G401 (cell line): Measurements from ENCODE around the gene SGF29. TPM values are rescaled to one million over a fixed set of nuclear protein-coding genes. Genes with fewer than 3 reads are reported as not detected.
"Not testable (repeated sequence)": the region's sequence is repeated elsewhere in the genome, so short reads cannot be mapped to it uniquely, and the experiment has no call there.

Experiments used
- DNase-seq: peaks from one replicate; pipeline ENCODE4 v3.0.0-alpha.2; 2015; ENCODE audit warnings: low spot score
- in situ Hi-C: cut with HindIII; loops from 2 replicates; pipeline ENCODE4 v1.10.0; 2016; ENCODE audit warnings: low sequenced_read_pairs, mixed read lengths
- total RNA-seq: library from RNA; depleted of rRNA; stranded (reverse); fragments of >200 nt; shearing (Covaris generic); gene quantifications from 2 replicates; pipeline ENCODE4 v1.2.3, GENCODE V29; 2014

Gene SGF29
- total RNA-seq, 1 experiment from 2014 or later, result 19.3 TPM

GRCh38 chr16:28531777-28532744 is 21.7 kb upstream of the SGF29 start:
- peak; percentile 73 for DNase-seq
- in situ Hi-C loops, result no loop called here

- in situ Hi-C loops, result no loop called here
- DNase-seq, result no peak
Measured at GRCh38 chr16:28532940-28533647, 20.6 kb upstream of the SGF29 start.

DNA sequence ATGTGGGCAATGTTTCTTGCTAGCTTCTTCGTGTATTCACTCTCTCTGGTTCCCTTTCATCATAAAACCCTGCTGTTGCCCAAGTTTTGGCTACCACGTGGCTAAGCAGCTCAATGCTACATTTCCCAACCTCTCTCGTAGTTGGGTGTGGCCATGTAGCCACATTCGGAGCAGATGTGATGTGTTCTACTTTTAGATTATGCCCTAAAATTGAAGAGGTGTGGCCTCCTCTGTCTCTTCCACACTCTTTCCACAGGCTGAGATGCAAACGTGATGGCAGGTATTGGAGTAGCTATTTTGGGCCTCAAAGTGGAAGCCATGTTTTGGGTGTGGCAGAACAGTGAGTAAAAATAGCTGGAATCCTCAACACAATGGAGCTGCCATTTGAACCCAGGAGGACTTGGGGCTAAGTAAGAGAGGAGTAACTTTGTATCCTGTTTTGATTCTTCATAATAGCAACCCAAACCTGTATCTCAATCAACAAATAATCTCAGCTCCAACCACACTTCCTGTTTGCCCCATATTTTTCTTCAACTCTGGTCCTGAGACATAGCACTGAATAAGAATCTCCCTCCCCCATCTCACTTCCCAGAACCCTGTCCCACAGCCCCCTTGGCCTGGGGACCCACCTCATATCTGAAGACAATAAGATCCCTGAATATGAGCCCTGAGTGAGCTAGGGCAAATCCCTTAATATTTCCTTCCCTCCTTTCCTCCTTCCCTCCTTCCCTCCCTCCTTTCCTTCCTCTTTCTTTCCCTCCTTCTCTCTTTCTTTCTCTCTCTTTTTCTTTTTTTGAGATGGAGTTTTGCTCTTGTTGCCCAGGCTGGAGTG is 19.0 kb upstream of the SGF29 start:
- in situ Hi-C loops, result no loop called here
- DNase-seq, result peak; percentile 45

GRCh38 chr16:28537076-28537475 is 16.6 kb upstream of the SGF29 start:
- in situ Hi-C loops, result no loop called here
- DNase-seq, result no peak

GRCh38 chr16:28537964-28538732 is 15.6 kb upstream of the SGF29 start:
- in situ Hi-C loops, result no loop called here
- DNase-seq, result no peak

DNA sequence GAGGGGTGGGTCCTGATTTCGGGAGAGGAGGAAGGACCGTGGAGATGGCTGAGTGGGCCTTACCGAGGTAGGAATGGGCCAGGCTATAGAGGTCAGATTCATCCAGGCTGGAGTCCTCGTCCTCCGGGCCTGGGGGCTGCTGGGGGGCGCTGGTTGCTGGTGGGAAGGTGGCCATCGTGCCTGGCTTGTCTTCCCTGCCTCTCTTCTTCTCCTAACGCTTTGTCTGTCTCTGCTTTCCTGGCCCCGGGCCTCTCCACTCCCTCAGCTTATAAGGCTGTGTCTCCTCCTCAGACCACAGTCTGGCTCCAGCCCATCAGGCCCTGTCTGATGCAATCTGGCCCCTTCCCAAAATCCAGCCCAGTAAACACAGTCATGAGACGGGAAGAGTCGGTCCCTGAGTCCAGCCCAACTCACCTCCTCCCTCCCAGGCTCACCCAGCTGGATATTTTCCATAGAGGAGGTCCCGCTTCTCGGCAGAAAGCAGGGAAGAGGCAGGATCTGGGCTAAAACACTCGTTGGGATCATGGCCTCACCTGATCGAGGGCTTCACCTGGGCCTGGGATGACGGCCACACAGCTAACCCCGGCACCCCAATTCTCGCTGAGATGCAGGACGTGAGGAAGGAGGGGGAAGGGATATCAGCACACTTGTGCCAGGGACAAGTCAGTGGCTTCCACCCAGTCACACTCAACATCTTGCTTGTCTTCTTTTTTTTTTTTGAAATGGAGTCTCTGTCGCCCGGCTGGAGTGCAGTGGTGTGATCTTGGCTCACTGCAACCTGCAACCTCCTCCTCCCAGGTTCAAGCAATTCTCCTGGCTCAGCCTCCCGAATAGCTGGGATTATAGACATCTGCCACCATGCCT is 14.8 kb upstream of the SGF29 start, which contains the start of gene NUPR1:
Gene NUPR1 (minus strand): TSS at position 242 of the 864 bp plus-strand sequence. CDS start 67 bp downstream, at position 175.
- in situ Hi-C loops, result no loop called here
- DNase-seq, result peak; percentile 99

GRCh38 chr16:28540346-28540745 is 13.4 kb upstream of the SGF29 start:
- in situ Hi-C loops, result no loop called here
- no peak for DNase-seq

- no peak for DNase-seq
- in situ Hi-C loops, result no loop called here
Measured at GRCh38 chr16:28542646-28543045, 11.1 kb upstream of the SGF29 start.

GRCh38 chr16:28543072-28543471 is 10.6 kb upstream of the SGF29 start:
- DNase-seq, result no peak
- in situ Hi-C loops, result no loop called here

- in situ Hi-C loops, result no loop called here
- DNase-seq, result no peak
Measured at GRCh38 chr16:28544998-28545397, 8.7 kb upstream of the SGF29 start.

GRCh38 chr16:28545964-28546363 is 7.8 kb upstream of the SGF29 start:
- in situ Hi-C loops, DNase-seq: not testable (repeated sequence)

GRCh38 chr16:28546626-28547025 is 7.1 kb upstream of the SGF29 start:
- in situ Hi-C loops, result no loop called here
- DNase-seq, result no peak

- in situ Hi-C loops, result no loop called here
- no peak for DNase-seq
Measured at GRCh38 chr16:28548306-28548802, 5.4 kb upstream of the SGF29 start.

DNA sequence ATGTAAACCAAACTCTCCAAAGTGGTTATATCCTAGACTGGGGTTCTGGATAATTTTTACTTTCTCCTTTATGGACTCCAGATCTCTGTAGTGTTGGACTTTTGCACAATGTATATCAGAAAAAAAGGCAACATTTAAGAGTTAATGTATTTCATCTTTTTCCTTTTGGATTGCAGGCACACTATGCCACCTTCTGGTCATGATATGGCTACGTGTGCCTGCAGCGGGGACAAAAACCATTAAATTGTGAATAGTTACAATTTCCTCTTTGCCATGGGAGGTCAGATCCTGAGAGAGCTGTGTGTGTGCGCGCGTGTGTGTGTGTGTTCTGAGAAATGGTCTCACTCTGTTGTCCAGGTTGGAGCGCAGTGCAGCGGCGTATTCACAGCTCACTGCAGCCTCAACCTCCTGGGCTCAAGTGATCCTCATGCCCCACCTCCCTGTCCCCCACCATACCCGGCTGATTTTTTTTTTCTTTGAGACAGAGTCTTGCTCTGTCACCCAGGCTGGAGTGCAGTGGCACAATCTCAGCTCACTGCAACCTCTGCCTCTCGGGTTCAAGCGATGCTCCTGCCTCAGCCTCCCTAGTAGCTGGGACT is 4.3 kb upstream of the SGF29 start:
- in situ Hi-C loops, result no loop called here
- peak; percentile 56 for DNase-seq

- in situ Hi-C loops, result no loop called here
- no peak for DNase-seq
Measured at GRCh38 chr16:28554634-28555423, 1.1 kb downstream of the SGF29 start.

DNA sequence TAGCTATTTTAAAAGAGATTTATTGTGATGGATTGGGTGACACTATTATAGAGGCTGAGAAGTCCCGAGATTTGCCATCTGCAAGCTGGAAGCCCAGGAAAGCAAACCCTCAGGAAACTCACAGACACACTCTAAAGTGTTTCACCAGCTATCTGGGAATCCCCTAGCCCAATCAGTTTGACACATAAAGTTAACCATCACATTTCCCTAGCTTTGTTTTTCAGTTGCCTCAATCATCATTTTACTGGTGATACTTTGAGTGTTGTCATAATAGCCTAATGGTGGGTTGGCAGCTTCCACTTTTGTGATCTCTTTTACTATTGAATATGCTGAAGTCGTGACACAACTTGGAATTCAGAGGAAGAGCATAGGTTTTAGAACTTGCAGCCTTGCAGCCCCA is 1.8 kb downstream of the SGF29 start:
- DNase-seq, result no peak
- in situ Hi-C loops, result no loop called here
